SH-SY5Y (cell line): Measurements from ENCODE around the gene MAN1B1.

Experiments used
- GATA2 ChIP-seq: IDR thresholded peaks from 2 replicates; pipeline ENCODE4 v1.6.1; 2011; ENCODE audit warnings: mild to moderate bottlenecking, low read depth, low read length
- GATA3 ChIP-seq: IDR thresholded peaks from 2 replicates; pipeline ENCODE4 v1.6.1; 2011; ENCODE audit warnings: low read depth, mild to moderate bottlenecking, low read length, moderate library complexity

MAN1B1 gene

GRCh38 chr9:137103206-137103999 is 16.6 kb downstream of the MAN1B1 start:
- no peak for TF ChIP-seq GATA2
- no peak for TF ChIP-seq GATA3

- TF ChIP-seq GATA2 (no peak), GATA3 (no peak)
Observed at GRCh38 chr9:137105814-137106661, 19.3 kb downstream of the MAN1B1 start.

GRCh38 chr9:137106662-137107250 is 20.0 kb downstream of the MAN1B1 start:
- TF ChIP-seq GATA3 (no peak), GATA2 (no peak)

- no peak for TF ChIP-seq GATA2
- no peak for TF ChIP-seq GATA3
Observed at GRCh38 chr9:137107312-137107921, 20.6 kb downstream of the MAN1B1 start.

GRCh38 chr9:137107982-137108381 is 21.2 kb downstream of the MAN1B1 start:
- TF ChIP-seq GATA3 (no peak), GATA2 (no peak)

- TF ChIP-seq GATA3 (no peak), GATA2 (no peak)
Observed at GRCh38 chr9:137108608-137109249, 21.9 kb downstream of the MAN1B1 start.

GRCh38 chr9:137109250-137110146 is 22.7 kb downstream of the MAN1B1 start:
- TF ChIP-seq GATA2 (no peak), GATA3 (no peak)

- TF ChIP-seq GATA2 (no peak), GATA3 (no peak)
Observed at GRCh38 chr9:137110147-137110910, 23.5 kb downstream of the MAN1B1 start.

- TF ChIP-seq GATA2 (no peak), GATA3 (no peak)
Observed at GRCh38 chr9:137110911-137111787, 24.4 kb downstream of the MAN1B1 start.

- TF ChIP-seq GATA3 (no peak), GATA2 (no peak)
Observed at GRCh38 chr9:137111788-137112563, 25.2 kb downstream of the MAN1B1 start.
